H9 (cell line): ENCODE data around the gene VAV1. TPM values are rescaled to one million over a fixed set of nuclear protein-coding genes. Genes with fewer than 3 reads are reported as not detected.

Experiments
- DNase-seq: peaks from one replicate; pipeline ENCODE4 v3.0.0-alpha.2; 2017
- H2AFZ ChIP-seq: one replicate; pipeline ENCODE4 v1.6.1; 2013; ENCODE audit warnings: mild to moderate bottlenecking, low read length, control low read depth, moderate library complexity
- H2AK5ac ChIP-seq: 2 replicates; pipeline ENCODE4 v1.6.1; 2013; ENCODE audit warnings: low read length, control low read depth, mixed read lengths; ENCODE audit not compliant: insufficient read length
- H2BK120ac ChIP-seq: one replicate; pipeline ENCODE4 v1.6.1; 2013; ENCODE audit warnings: low read depth, mild to moderate bottlenecking, low read length, control low read depth, inconsistent platforms; ENCODE audit not compliant: poor library complexity, severe bottlenecking
- H2BK12ac ChIP-seq: 2 replicates; pipeline ENCODE4 v1.6.1; 2013; ENCODE audit warnings: low read length, control low read depth, mixed read lengths, low read depth; ENCODE audit not compliant: insufficient read length
- H2BK15ac ChIP-seq: 2 replicates; pipeline ENCODE4 v1.6.1; 2013; ENCODE audit warnings: low read depth, low read length, control low read depth
- H2BK20ac ChIP-seq: one replicate; pipeline ENCODE4 v1.6.1; 2013; ENCODE audit warnings: low read depth, mild to moderate bottlenecking, low read length, control low read depth, inconsistent platforms; ENCODE audit not compliant: poor library complexity, severe bottlenecking
- H2BK5ac ChIP-seq: 2 replicates; pipeline ENCODE4 v1.6.1; 2013; ENCODE audit warnings: low read length, control low read depth, mixed read lengths; ENCODE audit not compliant: insufficient read length
- H3K14ac ChIP-seq: 2 replicates; pipeline ENCODE4 v1.6.1; 2013; ENCODE audit warnings: low read length, control low read depth; ENCODE audit not compliant: insufficient read depth
- H3K18ac ChIP-seq: 2 replicates; pipeline ENCODE4 v1.6.1; 2013; ENCODE audit warnings: low read depth, mild to moderate bottlenecking, mixed read lengths, low read length, control low read depth; ENCODE audit not compliant: insufficient read length
- H3K23ac ChIP-seq: 2 replicates; pipeline ENCODE4 v1.6.1; 2013; ENCODE audit warnings: low read length, control low read depth, mixed read lengths, low read depth; ENCODE audit not compliant: insufficient read length
- H3K23me2 ChIP-seq: 2 replicates; pipeline ENCODE4 v1.6.1; 2013; ENCODE audit warnings: low read depth, mild to moderate bottlenecking, mixed read lengths, low read length, control low read depth; ENCODE audit not compliant: insufficient read length, poor library complexity, severe bottlenecking
- H3K27ac ChIP-seq: 2 replicates; pipeline ENCODE4 v1.5.1; 2013; ENCODE audit warnings: low read length, control low read depth, mixed read lengths, low read depth; ENCODE audit not compliant: insufficient read length
- H3K27me3 ChIP-seq: 2 replicates; pipeline ENCODE4 v1.6.1; 2013; ENCODE audit warnings: low read length, control low read depth, inconsistent platforms; ENCODE audit not compliant: insufficient read depth
- H3K4ac ChIP-seq: 2 replicates; pipeline ENCODE4 v1.6.1; 2013; ENCODE audit warnings: low read depth, mild to moderate bottlenecking, control low read depth, inconsistent platforms, low read length, moderate library complexity
- H3K4me1 ChIP-seq: 2 replicates; pipeline ENCODE4 v1.6.1; 2013; ENCODE audit warnings: low read length, control low read depth, inconsistent platforms; ENCODE audit not compliant: insufficient read depth
- H3K4me2 ChIP-seq: 2 replicates; pipeline ENCODE4 v1.6.1; 2013; ENCODE audit warnings: low read length, control low read depth, mixed read lengths; ENCODE audit not compliant: insufficient read length, insufficient read depth
- H3K56ac ChIP-seq: 2 replicates; pipeline ENCODE4 v1.6.1; 2013; ENCODE audit warnings: low read depth, mild to moderate bottlenecking, mixed read lengths, low read length, control low read depth; ENCODE audit not compliant: insufficient read length
- H3K79me1 ChIP-seq: 2 replicates; pipeline ENCODE4 v1.6.1; 2013; ENCODE audit warnings: low read depth, mild to moderate bottlenecking, moderate library complexity, low read length, control low read depth, inconsistent platforms; ENCODE audit not compliant: insufficient read depth, poor library complexity, severe bottlenecking
- H3K79me2 ChIP-seq: 2 replicates; pipeline ENCODE4 v1.6.1; 2013; ENCODE audit warnings: low read length, control low read depth, inconsistent platforms; ENCODE audit not compliant: insufficient read depth
- H3K9ac ChIP-seq: 2 replicates; pipeline ENCODE4 v1.6.1; 2013; ENCODE audit warnings: low read length, control low read depth, mixed read lengths; ENCODE audit not compliant: insufficient read length; ENCODE audit errors: extremely low read depth
- H3K9me3 ChIP-seq: one replicate; pipeline ENCODE4 v1.6.1; 2013; ENCODE audit warnings: low read depth, low read length, inconsistent platforms; ENCODE audit not compliant: control insufficient read depth
- H3T11ph ChIP-seq: one replicate; pipeline ENCODE4 v1.6.1; 2013; ENCODE audit warnings: mild to moderate bottlenecking, low read length, control low read depth, inconsistent platforms
- H4K20me1 ChIP-seq: one replicate; pipeline ENCODE4 v1.6.1; 2013; ENCODE audit not compliant: control insufficient read depth, insufficient read length, insufficient read depth
- H4K5ac ChIP-seq: 2 replicates; pipeline ENCODE4 v1.6.1; 2013; ENCODE audit warnings: low read depth, mild to moderate bottlenecking, mixed read lengths, low read length, control low read depth; ENCODE audit not compliant: insufficient read length
- H4K8ac ChIP-seq: replicated peaks from 2 replicates; pipeline ENCODE4 v1.6.1; 2013; ENCODE audit warnings: low read length, control low read depth, mixed read lengths, low read depth; ENCODE audit not compliant: insufficient read length
- H4K91ac ChIP-seq: 2 replicates; pipeline ENCODE4 v1.6.1; 2013; ENCODE audit warnings: low read depth, mild to moderate bottlenecking, moderate library complexity, mixed read lengths, low read length, control low read depth; ENCODE audit not compliant: insufficient read length
- H3K27ac Mint-ChIP-seq, 3 experiments: 2 replicates in 2 of 3; 3 replicates in 1 of 3; pipeline ENCODE4 v1.8.0; 2020 to 2021; ENCODE audit warnings: mixed read lengths in 3 of 3, mild to moderate bottlenecking in 1 of 3, moderate library complexity in 1 of 3
- H3K27me3 Mint-ChIP-seq: 2 replicates; pipeline ENCODE4 v1.8.0; 2021; ENCODE audit warnings: low read depth, mild to moderate bottlenecking, moderate library complexity, mixed read lengths
- H3K36me3 Mint-ChIP-seq, 3 experiments: 2 replicates in 2 of 3; 3 replicates in 1 of 3; pipeline ENCODE4 v1.8.0; 2020 to 2021; ENCODE audit warnings: low read depth in 3 of 3, mixed read lengths in 3 of 3; ENCODE audit not compliant: insufficient read depth in 1 of 3
- H3K4me1 Mint-ChIP-seq, 2 experiments: 2 replicates each; pipeline ENCODE4 v1.8.0; 2020; ENCODE audit warnings: mixed read lengths in 2 of 2
- H3K4me3 Mint-ChIP-seq, 2 experiments: 2 replicates in 1 of 2; 3 replicates in 1 of 2; pipeline ENCODE4 v1.8.0; 2020 to 2021; ENCODE audit warnings: mild to moderate bottlenecking in 2 of 2, mixed read lengths in 2 of 2, moderate library complexity in 1 of 2
- H3K9me3 Mint-ChIP-seq, 2 experiments: 2 replicates in 1 of 2; 3 replicates in 1 of 2; pipeline ENCODE4 v1.8.0; 2020; ENCODE audit warnings: mild to moderate bottlenecking in 2 of 2, mixed read lengths in 2 of 2, moderate library complexity in 1 of 2
- WGBS: extraction: QIAGEN DNeasy Blood & Tissue Kit; methylation state at CpG from one replicate; pipeline ENCODE4 v1.1.7; 2013; ENCODE audit warnings: missing lambda C conversion rate, low lambda C conversion rate, mixed read lengths; ENCODE audit not compliant: insufficient read length; ENCODE audit errors: extremely low coverage; 5-methylcytosine and 5-hydroxymethylcytosine counted together
- total RNA-seq: library from RNA; stranded (reverse); gene quantifications from 2 replicates; pipeline ENCODE4 v1.2.1, GENCODE V29; 2021
- TF ChIP-seq, protein P1 (sequence below): fragments of 200-600 bp; sonication (generic); conservative IDR thresholded peaks from 3 replicates; pipeline ENCODE4 v1.8.0; 2021; ENCODE audit warnings: antibody characterized with exemption, mild to moderate bottlenecking

VAV1 gene
- total RNA-seq, 1 experiment from 2014 or later, result 0.90 TPM

DNA sequence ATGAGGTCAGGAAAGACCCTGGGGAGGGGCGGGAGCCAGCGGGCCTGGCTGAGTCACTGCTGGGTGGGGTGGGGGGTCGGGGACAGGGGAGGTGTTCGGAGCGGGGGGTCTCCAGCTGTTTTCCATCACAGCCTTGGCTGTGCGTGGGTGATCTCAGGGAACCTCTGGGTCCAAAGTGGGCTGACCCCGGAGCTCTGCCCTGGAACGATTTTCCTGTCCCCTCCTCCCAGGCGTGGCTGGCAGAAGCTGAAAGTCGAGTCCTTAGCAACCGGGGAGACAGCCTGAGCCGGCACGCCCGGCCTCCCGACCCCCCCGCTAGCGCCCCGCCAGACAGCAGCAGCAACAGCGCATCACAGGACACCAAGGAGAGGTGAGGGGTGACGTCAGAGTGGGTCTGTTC, 22.4 kb upstream of the VAV1 start:
- H3K56ac ChIP-seq, result no peak overlapping the region
- no peak overlapping the region for H3K23ac ChIP-seq
- H3K9me3 ChIP-seq, result no peaks in the 10 kb centered on the region
- no peak overlapping the region for H4K91ac ChIP-seq
- H3K4me1 ChIP-seq, result no peaks in the 10 kb centered on the region; the same call in 1 of the 2 replicates
- no peaks in the 10 kb centered on the region; the same call in 1 of the 2 replicates for H3K27me3 ChIP-seq
- no peak overlapping the region for H4K5ac ChIP-seq
- no peak overlapping the region for H2AFZ ChIP-seq
- no peak overlapping the region for H2BK120ac ChIP-seq
- peaks cover 4% of the 10 kb centered on the region for H3K23me2 ChIP-seq
- H3T11ph ChIP-seq, result no peak overlapping the region
- H2BK15ac ChIP-seq, result no peak overlapping the region
- no peak overlapping the region for H3K27ac ChIP-seq
- H2AK5ac ChIP-seq, result no peak overlapping the region
- no peak overlapping the region for H4K8ac ChIP-seq
- TF ChIP-seq, protein P1, sequence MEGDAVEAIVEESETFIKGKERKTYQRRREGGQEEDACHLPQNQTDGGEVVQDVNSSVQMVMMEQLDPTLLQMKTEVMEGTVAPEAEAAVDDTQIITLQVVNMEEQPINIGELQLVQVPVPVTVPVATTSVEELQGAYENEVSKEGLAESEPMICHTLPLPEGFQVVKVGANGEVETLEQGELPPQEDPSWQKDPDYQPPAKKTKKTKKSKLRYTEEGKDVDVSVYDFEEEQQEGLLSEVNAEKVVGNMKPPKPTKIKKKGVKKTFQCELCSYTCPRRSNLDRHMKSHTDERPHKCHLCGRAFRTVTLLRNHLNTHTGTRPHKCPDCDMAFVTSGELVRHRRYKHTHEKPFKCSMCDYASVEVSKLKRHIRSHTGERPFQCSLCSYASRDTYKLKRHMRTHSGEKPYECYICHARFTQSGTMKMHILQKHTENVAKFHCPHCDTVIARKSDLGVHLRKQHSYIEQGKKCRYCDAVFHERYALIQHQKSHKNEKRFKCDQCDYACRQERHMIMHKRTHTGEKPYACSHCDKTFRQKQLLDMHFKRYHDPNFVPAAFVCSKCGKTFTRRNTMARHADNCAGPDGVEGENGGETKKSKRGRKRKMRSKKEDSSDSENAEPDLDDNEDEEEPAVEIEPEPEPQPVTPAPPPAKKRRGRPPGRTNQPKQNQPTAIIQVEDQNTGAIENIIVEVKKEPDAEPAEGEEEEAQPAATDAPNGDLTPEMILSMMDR, result no peak
- Mint-ChIP-seq H3K4me1 (peaks cover 5 to 9% of the 10 kb centered on the region in 2 experiments; a peak in 2 of 4 replicates), H3K27me3 (no peaks in the 10 kb centered on the region), H3K27ac (no peak overlapping the region), H3K4me3 (no peak overlapping the region; a peak in 1 of 5 replicates), H3K36me3 (peaks cover 34 to 72% (median 69%) of the 10 kb centered on the region in 3 experiments), H3K9me3 (no peaks in the 10 kb centered on the region)
- H2BK12ac ChIP-seq, result no peak overlapping the region
- no peak overlapping the region for H2BK5ac ChIP-seq
- H3K18ac ChIP-seq, result no peak overlapping the region
- H3K79me1 ChIP-seq, result no peaks in the 10 kb centered on the region
- no peak overlapping the region for H3K4ac ChIP-seq
- H4K20me1 ChIP-seq, result no peaks in the 10 kb centered on the region
- H3K4me2 ChIP-seq, result no peak overlapping the region
- WGBS, result no CpG with 5 or more reads among the region's 20 CpGs
- no peak overlapping the region for H2BK20ac ChIP-seq
- no peaks in the 10 kb centered on the region; the same call in 1 of the 2 replicates for H3K79me2 ChIP-seq
- no peak overlapping the region for H3K9ac ChIP-seq
- DNase-seq, result no peak
- H3K14ac ChIP-seq, result no peak overlapping the region
